WTC11 (cell line): Measurements from ENCODE around the gene TMC7.

Experiments
- NR2C2 ChIP-seq: sonication (generic); formaldehyde crosslinking; IDR thresholded peaks from 2 replicates; pipeline ENCODE4 v1.8.0; 2022; ENCODE audit warnings: mild to moderate bottlenecking, missing genetic modification reagents
- RORB ChIP-seq: fragments of 250-450 bp; sonication (Bioruptor Pico); IDR thresholded peaks from 2 replicates; pipeline ENCODE4 v1.9.0; 2021; ENCODE audit warnings: mild to moderate bottlenecking
- TEAD4 ChIP-seq: sonication (generic); formaldehyde crosslinking; IDR thresholded peaks from 2 replicates; pipeline ENCODE4 v1.8.0; 2022; ENCODE audit warnings: mild to moderate bottlenecking, missing genetic modification reagents
- TF ChIP-seq, protein P1 (sequence below): fragments of 200-600 bp; IDR thresholded peaks from 2 replicates; pipeline ENCODE4 v1.8.0; 2022; ENCODE audit warnings: antibody characterized with exemption

DNA sequence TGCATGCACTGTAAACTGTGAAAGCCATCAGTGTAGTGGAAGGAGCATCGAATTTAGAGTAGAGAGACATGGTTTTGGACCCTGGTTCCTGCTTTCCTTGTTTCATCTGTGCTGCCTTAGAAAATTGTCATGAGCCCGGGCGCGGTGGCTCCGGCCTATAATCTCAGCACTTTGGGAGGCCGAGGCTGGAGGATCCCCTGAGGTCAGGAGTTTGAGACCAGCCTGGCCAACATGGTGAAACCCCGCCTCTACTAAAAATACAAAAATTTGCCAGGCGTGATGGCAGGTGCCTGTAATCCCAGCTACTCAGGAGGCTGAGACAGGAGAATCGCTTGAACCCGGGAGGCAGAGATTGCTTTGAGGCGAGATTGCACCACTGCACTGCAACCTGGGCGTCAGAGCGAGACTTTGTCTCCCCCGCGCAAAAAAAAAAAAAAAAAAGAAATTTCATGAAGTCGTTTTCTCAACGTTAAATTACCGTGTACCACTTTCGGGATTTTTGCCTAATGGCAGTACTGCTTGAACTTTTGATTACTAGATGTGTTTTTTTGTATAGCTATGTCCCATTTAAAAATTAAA, 84.6 kb downstream of the TMC7 start:
- no peak for TF ChIP-seq NR2C2 (CRISPR knock-in tag)
- TF ChIP-seq, protein P1, sequence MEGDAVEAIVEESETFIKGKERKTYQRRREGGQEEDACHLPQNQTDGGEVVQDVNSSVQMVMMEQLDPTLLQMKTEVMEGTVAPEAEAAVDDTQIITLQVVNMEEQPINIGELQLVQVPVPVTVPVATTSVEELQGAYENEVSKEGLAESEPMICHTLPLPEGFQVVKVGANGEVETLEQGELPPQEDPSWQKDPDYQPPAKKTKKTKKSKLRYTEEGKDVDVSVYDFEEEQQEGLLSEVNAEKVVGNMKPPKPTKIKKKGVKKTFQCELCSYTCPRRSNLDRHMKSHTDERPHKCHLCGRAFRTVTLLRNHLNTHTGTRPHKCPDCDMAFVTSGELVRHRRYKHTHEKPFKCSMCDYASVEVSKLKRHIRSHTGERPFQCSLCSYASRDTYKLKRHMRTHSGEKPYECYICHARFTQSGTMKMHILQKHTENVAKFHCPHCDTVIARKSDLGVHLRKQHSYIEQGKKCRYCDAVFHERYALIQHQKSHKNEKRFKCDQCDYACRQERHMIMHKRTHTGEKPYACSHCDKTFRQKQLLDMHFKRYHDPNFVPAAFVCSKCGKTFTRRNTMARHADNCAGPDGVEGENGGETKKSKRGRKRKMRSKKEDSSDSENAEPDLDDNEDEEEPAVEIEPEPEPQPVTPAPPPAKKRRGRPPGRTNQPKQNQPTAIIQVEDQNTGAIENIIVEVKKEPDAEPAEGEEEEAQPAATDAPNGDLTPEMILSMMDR = no peak
- TF ChIP-seq RORB = no peak
- TF ChIP-seq TEAD4 = no peak
